DMS53 (cell line): Measurements from ENCODE around the gene RBM42.

ENCODE experiments used
- DNase-seq: peaks from one replicate; lab custom pipeline; 2025; lab: John Stamatoyannopoulos, UW

Gene RBM42

GRCh38 chr19:35621708-35622107 is 7.1 kb upstream of the RBM42 start:
- DNase-seq, result no peak

GRCh38 chr19:35622750-35623149 is 6.1 kb upstream of the RBM42 start:
- DNase-seq, result no peak

GRCh38 chr19:35623327-35624010 is 5.4 kb upstream of the RBM42 start:
- no peak for DNase-seq

- no peak for DNase-seq
These were observed 622 bp upstream of the RBM42 start for GRCh38 chr19:35628264-35628564.

GRCh38 chr19:35629332-35629633 is 447 bp downstream of the RBM42 start:
- peak; percentile 38 for DNase-seq

- no peak for DNase-seq
These were observed 5.0 kb downstream of the RBM42 start for GRCh38 chr19:35633727-35634440.

GRCh38 chr19:35636651-35637050 is 7.8 kb downstream of the RBM42 start:
- DNase-seq, result no peak

GRCh38 chr19:35637165-35637564 is 8.3 kb downstream of the RBM42 start:
- no peak for DNase-seq

DNA sequence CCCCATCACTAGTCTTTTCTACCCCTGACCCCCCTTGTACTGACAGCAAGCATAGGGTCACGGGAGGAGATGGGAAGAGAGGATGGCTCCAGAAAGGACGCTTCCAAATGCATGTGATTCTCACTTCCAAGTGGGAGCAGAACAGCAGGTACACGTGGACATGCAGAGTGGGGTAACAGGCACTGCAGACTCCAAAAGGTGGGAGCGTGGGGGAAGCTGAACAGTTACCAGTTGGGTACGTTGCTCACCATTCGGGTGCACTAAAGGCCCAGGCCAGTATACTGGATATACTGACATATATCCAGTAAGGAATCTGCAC is 10.4 kb downstream of the RBM42 start:
- DNase-seq, result no peak

DNA sequence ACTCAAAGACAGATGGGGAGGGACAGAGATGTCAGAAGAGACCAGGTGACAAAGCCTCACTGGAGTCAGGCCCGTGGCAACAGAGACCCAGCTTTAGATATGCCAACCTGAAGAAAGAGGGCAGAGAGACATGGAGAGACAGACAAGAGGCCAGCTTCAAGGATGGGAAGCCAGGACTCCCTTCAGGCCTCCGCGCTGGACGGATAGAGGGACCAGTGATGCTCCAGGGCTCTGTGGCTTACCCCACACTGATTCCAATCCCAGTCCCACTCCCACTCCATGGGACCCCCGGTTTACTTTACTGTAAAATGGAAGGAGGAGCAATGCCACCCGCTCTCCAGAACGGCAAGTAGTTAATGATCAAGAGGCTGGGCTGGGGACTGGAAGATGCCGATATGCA is 11.0 kb downstream of the RBM42 start:
- peak; percentile 35 for DNase-seq

- DNase-seq, result no peak
These were observed 12.8 kb downstream of the RBM42 start, which contains the start of gene ETV2 for GRCh38 chr19:35641515-35642151. TSS of gene ETV2 (plus strand) at chr19:35641745. CDS start at chr19:35642461, 716 bp downstream.

GRCh38 chr19:35642312-35642711 is 13.5 kb downstream of the RBM42 start:
- DNase-seq, result peak; percentile 39

DNA sequence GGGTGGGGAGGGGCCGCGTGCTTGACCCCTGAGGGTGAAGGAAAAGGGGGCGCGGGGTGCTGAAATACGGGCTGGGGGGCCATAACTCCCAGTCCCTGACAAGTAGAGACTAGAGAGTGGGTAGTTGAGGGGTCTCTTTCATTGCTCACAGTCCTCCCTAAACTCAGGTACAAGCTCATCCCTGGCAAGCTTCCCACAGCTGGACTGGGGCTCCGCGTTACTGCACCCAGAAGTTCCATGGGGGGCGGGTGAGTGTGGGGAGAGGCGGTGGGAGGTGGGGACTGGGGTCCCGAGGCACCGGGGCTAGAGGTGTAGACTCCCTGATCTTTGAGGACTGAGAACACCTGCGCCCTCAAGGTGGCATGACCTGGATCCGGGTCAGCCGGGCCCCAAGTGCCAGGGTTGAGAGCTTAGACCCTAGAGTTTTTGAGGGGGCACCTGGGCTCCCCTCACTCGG is 14.0 kb downstream of the RBM42 start:
- no peak for DNase-seq

DNA sequence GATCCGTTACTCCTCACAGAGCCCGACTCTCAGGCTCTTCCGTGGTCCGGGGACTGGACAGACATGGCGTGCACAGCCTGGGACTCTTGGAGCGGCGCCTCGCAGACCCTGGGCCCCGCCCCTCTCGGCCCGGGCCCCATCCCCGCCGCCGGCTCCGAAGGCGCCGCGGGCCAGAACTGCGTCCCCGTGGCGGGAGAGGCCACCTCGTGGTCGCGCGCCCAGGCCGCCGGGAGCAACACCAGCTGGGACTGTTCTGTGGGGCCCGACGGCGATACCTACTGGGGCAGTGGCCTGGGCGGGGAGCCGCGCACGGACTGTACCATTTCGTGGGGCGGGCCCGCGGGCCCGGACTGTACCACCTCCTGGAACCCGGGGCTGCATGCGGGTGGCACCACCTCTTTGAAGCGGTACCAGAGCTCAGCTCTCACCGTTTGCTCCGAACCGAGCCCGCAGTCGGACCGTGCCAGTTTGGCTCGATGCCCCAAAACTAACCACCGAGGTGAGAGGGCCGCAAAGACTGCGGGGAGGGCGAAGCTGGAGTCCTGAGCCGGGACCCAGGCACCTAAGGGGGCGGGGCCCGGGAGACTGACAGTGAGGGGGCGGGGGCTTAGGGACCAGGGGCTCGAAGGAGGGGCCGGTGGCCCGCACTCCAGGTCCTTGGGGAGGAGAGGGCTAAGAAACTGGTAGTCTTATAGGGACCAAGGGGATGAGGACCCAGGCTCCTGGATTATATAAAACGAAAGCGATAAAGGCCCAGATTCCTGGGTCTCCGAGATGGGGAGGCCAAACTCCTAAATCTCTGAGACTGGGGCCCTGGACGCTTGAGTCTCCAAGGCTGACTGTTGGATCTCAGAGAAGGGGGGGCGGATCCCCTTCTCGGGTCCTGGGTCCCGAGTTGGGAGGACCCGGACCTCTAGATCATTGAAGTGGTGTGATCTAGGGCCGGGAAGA is 14.7 kb downstream of the RBM42 start:
- peak; percentile 97 for DNase-seq

- DNase-seq, result peak; percentile 99
These were observed 15.6 kb downstream of the RBM42 start for GRCh38 chr19:35644206-35644986.

DNA sequence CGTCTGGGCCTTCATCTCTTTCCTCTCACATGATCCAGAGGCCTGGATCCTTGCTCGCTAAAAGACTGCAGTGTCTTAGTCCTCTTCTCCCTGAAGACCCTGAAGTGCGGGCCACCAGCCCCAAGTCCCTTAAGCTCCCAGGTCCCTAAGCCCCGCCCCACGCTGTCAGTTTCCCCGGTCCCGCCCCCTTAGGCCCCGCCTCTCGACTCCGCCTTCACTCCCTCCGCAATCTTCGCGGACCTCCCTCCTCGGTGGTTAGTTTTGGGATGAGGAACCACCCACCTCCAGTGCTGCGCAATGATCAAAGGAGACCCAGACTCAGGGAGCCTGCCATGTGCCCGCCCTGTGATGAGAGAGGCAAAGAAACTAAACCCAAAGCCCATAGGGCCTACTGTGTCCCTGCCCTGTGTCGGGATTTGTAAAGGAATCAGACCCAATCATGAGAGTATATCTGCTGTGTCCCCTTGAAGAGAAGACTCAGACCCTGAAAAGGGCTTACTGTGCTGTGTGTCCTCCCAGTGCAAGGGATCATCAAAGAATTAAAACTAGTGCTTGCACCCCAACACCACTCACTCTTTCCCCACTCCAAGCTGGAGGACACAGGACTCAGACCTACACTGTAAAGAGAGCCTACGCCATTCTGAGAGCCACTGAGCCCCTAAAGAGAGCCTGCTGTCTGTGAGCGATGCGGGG is 16.3 kb downstream of the RBM42 start:
- peak; percentile 88 for DNase-seq

GRCh38 chr19:35645680-35646511 is 17.1 kb downstream of the RBM42 start:
- peak; percentile 23 for DNase-seq

- peak; percentile 100 for DNase-seq
These were observed 19.5 kb downstream of the RBM42 start, which contains the start of gene COX6B1 for GRCh38 chr19:35648017-35648961. TSS of gene COX6B1 (plus strand) at chr19:35648323. CDS start at chr19:35651244, 2,921 bp downstream.

GRCh38 chr19:35650581-35650980 is 21.7 kb downstream of the RBM42 start:
- no peak for DNase-seq
